HUES6 (cell line): ENCODE measurements around the gene PTCHD1.

ENCODE experiments used
- H3K27ac ChIP-seq: 2 replicates; pipeline ENCODE4 v1.7.0; 2013; ENCODE audit warnings: low read depth, mild to moderate bottlenecking, low read length, inconsistent platforms
- H3K27me3 ChIP-seq: 2 replicates; pipeline ENCODE4 v1.6.1; 2013; ENCODE audit warnings: low read length; ENCODE audit not compliant: control insufficient read depth, insufficient read depth
- H3K36me3 ChIP-seq: 2 replicates; pipeline ENCODE4 v1.6.1; 2013; ENCODE audit warnings: low read length; ENCODE audit not compliant: control insufficient read depth, insufficient read depth
- H3K4me1 ChIP-seq: 2 replicates; pipeline ENCODE4 v1.6.1; 2013; ENCODE audit warnings: low read length; ENCODE audit not compliant: control insufficient read depth, insufficient read depth
- H3K4me3 ChIP-seq: 2 replicates; pipeline ENCODE4 v1.5.1; 2013; ENCODE audit warnings: low read depth, low read length
- H3K9ac ChIP-seq: one replicate; pipeline ENCODE4 v1.6.1; 2013; ENCODE audit warnings: mild to moderate bottlenecking, low read length
- H3K9me3 ChIP-seq: 2 replicates; pipeline ENCODE4 v1.6.1; 2013; ENCODE audit warnings: low read depth, low read length; ENCODE audit not compliant: control insufficient read depth, insufficient read depth

PTCHD1 gene

GRCh38 chrX:23331701-23332100 lies 2.9 kb upstream of the PTCHD1 start:
- Histone ChIP-seq H3K27ac (no peak overlapping the region), H3K9ac (peak overlapping the region; percentile 60), H3K36me3 (no peaks in the 10 kb centered on the region), H3K27me3 (peaks cover 75% of the 10 kb centered on the region), H3K4me1 (peaks cover 13% of the 10 kb centered on the region), H3K4me3 (peak overlapping the region; percentile 75), H3K9me3 (no peaks in the 10 kb centered on the region)

- Histone ChIP-seq H3K9me3 (no peaks in the 10 kb centered on the region), H3K27me3 (peaks cover 79% of the 10 kb centered on the region), H3K36me3 (no peaks in the 10 kb centered on the region), H3K27ac (no peak overlapping the region), H3K9ac (peak overlapping the region; percentile 60), H3K4me1 (peaks cover 14% of the 10 kb centered on the region), H3K4me3 (peak overlapping the region; percentile 75)
Observed at GRCh38 chrX:23332101-23332887, 2.4 kb upstream of the PTCHD1 start.

- Histone ChIP-seq H3K27me3 (peaks cover 85% of the 10 kb centered on the region), H3K36me3 (no peaks in the 10 kb centered on the region), H3K4me3 (peak overlapping the region; percentile 75), H3K9ac (peak overlapping the region; percentile 64), H3K27ac (no peak overlapping the region), H3K9me3 (no peaks in the 10 kb centered on the region), H3K4me1 (peaks cover 23% of the 10 kb centered on the region)
Observed at GRCh38 chrX:23332888-23333821, 1.5 kb upstream of the PTCHD1 start.

DNA sequence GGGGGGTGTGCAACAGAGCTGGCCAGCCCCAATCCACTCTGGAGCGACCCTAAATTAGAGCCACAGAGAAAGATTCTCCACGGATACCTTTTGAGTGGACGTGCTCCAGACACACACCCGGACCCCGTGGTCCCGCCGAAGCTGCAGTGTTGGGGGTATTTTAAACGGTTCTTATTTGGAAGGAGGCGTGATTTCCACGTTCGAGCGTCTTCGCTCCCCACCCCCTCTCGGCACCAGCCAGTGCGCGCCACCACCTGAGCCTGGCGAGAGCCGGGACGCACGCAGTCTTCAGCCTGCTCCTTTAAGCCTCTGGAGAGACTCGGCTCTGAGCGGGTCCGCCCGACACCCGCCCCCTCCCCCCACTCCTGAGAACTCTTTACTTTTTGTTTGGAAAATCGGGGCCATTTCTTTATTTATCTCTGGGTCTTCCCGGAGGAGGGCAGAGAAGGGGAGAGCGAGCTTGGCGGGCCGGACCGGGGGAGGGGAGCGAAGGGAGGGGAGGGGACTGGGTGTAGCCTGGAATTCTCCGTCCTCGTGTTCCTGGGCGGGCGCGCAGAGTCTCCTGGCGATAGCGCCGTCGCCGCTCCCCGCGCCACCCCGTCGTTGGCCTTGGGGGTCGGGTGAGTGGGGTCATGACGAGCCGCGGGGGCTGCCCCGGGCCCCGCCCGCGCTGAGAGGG lies 668 bp upstream of the PTCHD1 start:
- no peaks in the 10 kb centered on the region for H3K36me3 ChIP-seq
- H3K9ac ChIP-seq: peak overlapping the region; percentile 64
- H3K27me3 ChIP-seq: peaks cover 81% of the 10 kb centered on the region
- H3K27ac ChIP-seq: no peak overlapping the region
- H3K4me1 ChIP-seq: peaks cover 25% of the 10 kb centered on the region
- no peaks in the 10 kb centered on the region for H3K9me3 ChIP-seq
- H3K4me3 ChIP-seq: peak overlapping the region; percentile 75

- Histone ChIP-seq H3K9ac (no peak overlapping the region), H3K4me3 (peak overlapping the region; percentile 75), H3K27ac (no peak overlapping the region), H3K4me1 (peaks cover 25% of the 10 kb centered on the region), H3K36me3 (no peaks in the 10 kb centered on the region), H3K9me3 (no peaks in the 10 kb centered on the region), H3K27me3 (peaks cover 79% of the 10 kb centered on the region)
Observed at GRCh38 chrX:23334521-23334847, 165 bp upstream of the PTCHD1 start.

- peaks cover 36% of the 10 kb centered on the region for H3K4me1 ChIP-seq
Observed at GRCh38 chrX:23338334-23338733, 3.7 kb downstream of the PTCHD1 start.

DNA sequence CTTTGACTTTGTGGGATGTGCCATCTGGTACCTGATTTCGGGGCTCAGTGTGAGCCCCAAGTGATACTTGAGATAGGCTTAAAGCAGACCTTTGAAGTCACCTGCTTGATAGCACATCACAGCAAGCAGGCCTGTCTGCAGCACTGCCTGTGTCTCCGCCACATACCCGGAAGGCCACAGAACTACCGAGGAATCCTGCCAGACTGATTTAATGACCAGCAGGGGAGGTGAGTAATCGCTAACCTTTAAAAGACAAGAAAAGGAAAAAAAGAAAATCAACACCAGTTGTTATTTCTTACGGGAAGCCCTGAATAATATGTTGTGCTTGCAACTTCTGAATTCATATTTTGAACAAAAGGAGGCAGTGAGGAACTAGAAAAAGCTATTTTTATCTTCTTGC lies 6.8 kb downstream of the PTCHD1 start:
- H3K4me3 ChIP-seq: no peak overlapping the region
- H3K4me1 ChIP-seq: peaks cover 55% of the 10 kb centered on the region
- H3K27me3 ChIP-seq: peaks cover 18% of the 10 kb centered on the region
- no peaks in the 10 kb centered on the region for H3K36me3 ChIP-seq
- no peaks in the 10 kb centered on the region for H3K9me3 ChIP-seq
- H3K27ac ChIP-seq: peak overlapping the region; percentile 35; the same call in 1 of the 2 replicates
- no peak overlapping the region for H3K9ac ChIP-seq

More at GRCh38 chrX:23338334-23338733, 3.7 kb downstream of the PTCHD1 start:
- Histone ChIP-seq H3K4me3 (0 out of 2 replicates have a peak overlapping the region, but pooled peaks have one; percentile 8), H3K27ac (no peak overlapping the region), H3K9me3 (no peaks in the 10 kb centered on the region), H3K36me3 (no peaks in the 10 kb centered on the region), H3K9ac (no peak overlapping the region), H3K27me3 (peaks cover 43% of the 10 kb centered on the region)

DNA sequence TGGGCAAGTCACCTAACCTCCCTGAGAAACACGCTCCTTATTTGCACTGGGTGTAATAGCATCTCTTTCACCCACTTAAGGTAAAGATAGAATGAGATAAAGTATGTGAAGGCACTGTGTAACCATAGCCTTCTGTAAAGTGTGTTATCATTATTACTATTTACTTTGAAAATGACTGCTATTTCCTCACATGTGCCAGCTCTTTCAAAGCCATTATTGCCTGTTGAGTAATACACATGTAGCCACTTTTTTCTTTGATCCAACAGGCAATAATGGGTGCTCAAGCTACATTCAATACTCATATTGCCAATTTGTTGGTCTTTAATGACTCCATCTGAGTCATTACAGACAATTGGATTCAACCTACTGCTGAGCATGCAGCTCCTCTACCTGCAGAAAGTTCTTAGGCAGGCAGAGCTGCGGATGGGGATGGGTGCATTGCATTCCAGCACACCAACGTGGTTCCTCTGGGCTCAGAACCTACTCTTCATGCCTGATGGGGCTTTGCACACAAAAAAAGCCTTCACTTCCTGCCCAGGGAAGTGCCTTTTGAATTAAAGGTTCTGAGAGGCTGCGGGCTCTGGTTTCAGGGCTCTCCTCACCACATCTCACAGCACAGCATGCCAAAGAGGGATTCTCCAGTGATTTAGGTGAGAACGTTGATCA lies 9.7 kb downstream of the PTCHD1 start:
- Histone ChIP-seq H3K9me3 (no peaks in the 10 kb centered on the region), H3K4me1 (peaks cover 44% of the 10 kb centered on the region), H3K9ac (no peak overlapping the region), H3K4me3 (no peak overlapping the region), H3K27ac (no peak overlapping the region), H3K27me3 (no peaks in the 10 kb centered on the region; the same call in 1 of the 2 replicates), H3K36me3 (no peaks in the 10 kb centered on the region)

- Histone ChIP-seq H3K4me1 (peaks cover 44% of the 10 kb centered on the region), H3K4me3 (no peak overlapping the region), H3K27me3 (no peaks in the 10 kb centered on the region; the same call in 1 of the 2 replicates), H3K36me3 (no peaks in the 10 kb centered on the region), H3K9me3 (no peaks in the 10 kb centered on the region), H3K27ac (no peak overlapping the region), H3K9ac (no peak overlapping the region)
Observed at GRCh38 chrX:23344904-23345271, 10.2 kb downstream of the PTCHD1 start.

GRCh38 chrX:23356189-23356588 lies 21.5 kb downstream of the PTCHD1 start:
- no peak overlapping the region for H3K9ac ChIP-seq
- no peaks in the 10 kb centered on the region for H3K27me3 ChIP-seq
- H3K36me3 ChIP-seq: no peaks in the 10 kb centered on the region
- no peak overlapping the region for H3K4me3 ChIP-seq
- H3K27ac ChIP-seq: no peak overlapping the region
- H3K9me3 ChIP-seq: no peaks in the 10 kb centered on the region
- H3K4me1 ChIP-seq: no peaks in the 10 kb centered on the region
